CD14-positive monocyte (primary cell): ENCODE data around the gene CCR1. TPM values are rescaled to one million over a fixed set of nuclear protein-coding genes. Genes with fewer than 3 reads are reported as not detected.

Source experiments
- DNase-seq, 3 donors: peaks; one replicate each; pipeline ENCODE4 v3.0.0-alpha.2; 2011 to 2022
- H2AFZ ChIP-seq: 2 replicates; pipeline ENCODE4 v1.6.0; 2012; ENCODE audit warnings: mild to moderate bottlenecking, low read depth, low read length, inconsistent platforms; ENCODE audit not compliant: insufficient read depth, poor library complexity, severe bottlenecking
- H3K27ac ChIP-seq, 2 donors: 1 replicate in 1 of 2; 2 replicates in 1 of 2; pipeline ENCODE4 v1.5.1; 2012 to 2013; ENCODE audit warnings: low read length in 2 of 2, control low read depth in 1 of 2, inconsistent platforms in 1 of 2, low read depth in 1 of 2, mild to moderate bottlenecking in 1 of 2
- H3K27me3 ChIP-seq, 2 donors: one replicate each; pipeline versions ENCODE4 v1.6.0 to v1.6.1; 2011 to 2013; ENCODE audit warnings: low read length in 2 of 2; ENCODE audit not compliant: control insufficient read depth in 2 of 2, insufficient read depth in 2 of 2
- H3K36me3 ChIP-seq, 2 donors: replicated peaks in 1 of 2; 1 replicate in 1 of 2; 2 replicates in 1 of 2; pipeline versions ENCODE4 v1.5.1 to v1.6.1; 2012 to 2013; ENCODE audit warnings: low read length in 2 of 2, control low read depth in 1 of 2, inconsistent platforms in 1 of 2, mild to moderate bottlenecking in 1 of 2; ENCODE audit not compliant: insufficient read depth in 2 of 2, control insufficient read depth in 1 of 2
- H3K4me1 ChIP-seq, 2 donors: 1 replicate in 1 of 2; 2 replicates in 1 of 2; pipeline versions ENCODE4 v1.5.1 to v1.6.1; 2012 to 2013; ENCODE audit warnings: low read length in 2 of 2, control low read depth in 1 of 2, inconsistent platforms in 1 of 2, mild to moderate bottlenecking in 1 of 2, moderate library complexity in 1 of 2; ENCODE audit not compliant: insufficient read depth in 2 of 2, control insufficient read depth in 1 of 2
- H3K4me2 ChIP-seq: replicated peaks from 2 replicates; pipeline ENCODE3; 2012; ENCODE audit warnings: low read length, moderate library complexity, mild to moderate bottlenecking; ENCODE audit not compliant: poor library complexity, severe bottlenecking; ENCODE audit errors: extremely low read depth
- H3K4me3 ChIP-seq, 3 experiments: fragments of 200-600 bp in 1 of 3; sonication (generic) in 1 of 3; replicated peaks in 1 of 3; 1 replicate in 2 of 3; 2 replicates in 1 of 3; pipeline ENCODE4 v1.5.1; 2011 to 2013; ENCODE audit warnings: low read length in 3 of 3, mild to moderate bottlenecking in 3 of 3, control low read depth in 2 of 3, low read depth in 2 of 3, inconsistent platforms in 1 of 3, moderate library complexity in 1 of 3
- H3K79me2 ChIP-seq: 2 replicates; pipeline ENCODE4 v1.6.0; 2012; ENCODE audit warnings: mild to moderate bottlenecking, control low read depth, inconsistent platforms, low read length, moderate library complexity; ENCODE audit not compliant: insufficient read depth
- H3K9ac ChIP-seq: 2 replicates; pipeline ENCODE4 v1.6.0; 2017; ENCODE audit warnings: low read length, mild to moderate bottlenecking; ENCODE audit not compliant: insufficient read depth, poor library complexity, severe bottlenecking
- H3K9me3 ChIP-seq, 2 donors: replicated peaks in 1 of 2; 1 replicate in 1 of 2; 2 replicates in 1 of 2; pipeline versions ENCODE4 v1.5.1 to v1.6.1; 2012 to 2013; ENCODE audit warnings: low read length in 2 of 2, control low read depth in 1 of 2; ENCODE audit not compliant: control insufficient read depth in 1 of 2, insufficient read depth in 1 of 2
- H4K20me1 ChIP-seq: 2 replicates; pipeline ENCODE4 v1.6.0; 2012; ENCODE audit warnings: mild to moderate bottlenecking, low read length, control low read depth, moderate library complexity; ENCODE audit not compliant: insufficient read depth
- H3K27ac Mint-ChIP-seq, 7 donors: one replicate each; pipeline ENCODE4 v1.8.0; 2020; ENCODE audit warnings: mild to moderate bottlenecking in 7 of 7, mixed read lengths in 7 of 7, moderate library complexity in 6 of 7, inconsistent platforms in 2 of 7
- H3K27me3 Mint-ChIP-seq, 3 donors: one replicate each; pipeline ENCODE4 v1.8.0; 2021 to 2022; ENCODE audit warnings: low read depth in 3 of 3, mild to moderate bottlenecking in 3 of 3, mixed read lengths in 3 of 3, moderate library complexity in 3 of 3, inconsistent platforms in 1 of 3
- H3K36me3 Mint-ChIP-seq, 2 donors: one replicate each; pipeline ENCODE4 v1.8.0; 2020; ENCODE audit warnings: mixed read lengths in 2 of 2, inconsistent platforms in 1 of 2, mild to moderate bottlenecking in 1 of 2
- H3K4me1 Mint-ChIP-seq: one replicate; pipeline ENCODE4 v1.8.0; 2020; ENCODE audit warnings: mild to moderate bottlenecking, mixed read lengths
- H3K4me3 Mint-ChIP-seq, 2 donors: one replicate each; pipeline ENCODE4 v1.8.0; 2020; ENCODE audit warnings: mild to moderate bottlenecking in 2 of 2, mixed read lengths in 2 of 2, moderate library complexity in 1 of 2
- H3K9me3 Mint-ChIP-seq, 7 donors: one replicate each; pipeline ENCODE4 v1.8.0; 2020 to 2022; ENCODE audit warnings: mixed read lengths in 7 of 7, mild to moderate bottlenecking in 6 of 7, moderate library complexity in 6 of 7, inconsistent platforms in 2 of 7
- CTCF ChIP-seq: fragments of 200-600 bp; IDR thresholded peaks from one replicate; pipeline ENCODE4 v1.8.0; 2022; ENCODE audit warnings: antibody characterized with exemption, mild to moderate bottlenecking
- WGBS: methylation state at CpG from one replicate; pipeline ENCODE4 v1.1.5; 2013; ENCODE audit warnings: missing lambda C conversion rate; ENCODE audit not compliant: insufficient coverage; 5-methylcytosine and 5-hydroxymethylcytosine counted together
- intact Hi-C, 2 donors: fragments of 100-400 bp; cut with micrococcal nuclease; formaldehyde crosslinking; loops; one replicate each; pipeline versions ENCODE4 v1.15.0 to v1.15.1; 2023
- polyA plus RNA-seq, 3 donors: library from polyadenylated mRNA; depleted of rRNA in 1 of 3; unstranded in 2 of 3; stranded (reverse) in 1 of 3; fragments of 300-500 nt in 2 of 3; fragments of >200 nt in 1 of 3; fragmentation: Illumina TruSeq in 2 of 3; gene quantifications; 1 replicate in 2 of 3; 2 replicates in 1 of 3; pipeline ENCODE4 v1.2.3, GENCODE V29; 2012 to 2021

The CCR1 gene
- polyA plus RNA-seq, 3 donors = 56.7 to 304 (median 233) TPM

GRCh38 chr3:46154311-46154710, 53.8 kb downstream of the CCR1 start:
- Histone ChIP-seq H3K9me3 (no peaks in the 10 kb centered on the region), H4K20me1 (no peaks in the 10 kb centered on the region), H3K4me3 (peak overlapping the region in 1 of 3 experiments; percentile 6), H3K4me2 (peak overlapping the region; percentile 22), H3K79me2 (no peaks in the 10 kb centered on the region), H3K9ac (no peak overlapping the region), H2AFZ (no peak overlapping the region), H3K27ac (peak overlapping the region in 1 of 2 donors; percentile 58), H3K36me3 (no peaks in the 10 kb centered on the region), H3K4me1 (peaks cover 16 to 17% of the 10 kb centered on the region in 2 donors), H3K27me3 (no peaks in the 10 kb centered on the region)
- Mint-ChIP-seq H3K4me3 (peak overlapping the region in 1 of 2 donors; percentile 57), H3K36me3 (peaks cover 0 to 1% of the 10 kb centered on the region in 2 donors), H3K27ac (peak overlapping the region in 3 of 7 donors; percentile 18 to 66 (median 30)), H3K27me3 (no peaks in the 10 kb centered on the region), H3K4me1 (peaks cover 19% of the 10 kb centered on the region), H3K9me3 (peaks cover 0 to 11% (median 4%) of the 10 kb centered on the region in 7 donors)
- intact Hi-C loops = no loop called here
- no peak for TF ChIP-seq CTCF
- DNase-seq = no peak
- WGBS = 38% methylated on average over 1 of the region's 1 CpG

Other genes starting within 250 kb of the CCR1 start
- gene FYCO1, start 212.5 kb downstream of the CCR1 start, polyA plus RNA-seq = 1 to 10 TPM in 2 of 3 donors, under 1 TPM in 1; 0.59 to 5.0 (median 1.3) TPM
- gene XCR1, start 180.8 kb downstream of the CCR1 start, polyA plus RNA-seq = under 1 TPM in 2 of 3 donors, not detected in 1; 0.03 to 0.05 TPM
- gene CCR3, start 34.1 kb upstream of the CCR1 start, polyA plus RNA-seq = under 1 TPM; 0.38 to 0.74 (median 0.44) TPM
- gene CCR2, start 145.8 kb upstream of the CCR1 start, polyA plus RNA-seq = 100 to 1,000 TPM in 2 of 3 donors, 10 to 100 TPM in 1; 20.5 to 181 (median 145) TPM
- gene CCR5, start 162.6 kb upstream of the CCR1 start, polyA plus RNA-seq = 1 to 10 TPM; 1.2 to 3.6 (median 3.1) TPM
- 10 to 100 TPM; 10.2 to 15.3 (median 11.7) TPM for gene CCRL2, start 198.9 kb upstream of the CCR1 start, polyA plus RNA-seq